NCI-H2196 (cell line): Measurements from ENCODE around the gene CSRP1.
A peak's percentile ranks its signal among the peaks of the same experiment; 100 is the strongest.
"Not testable (repeated sequence)": the region's sequence is repeated elsewhere in the genome, so short reads cannot be mapped to it uniquely, and the experiment has no call there.

Experiments
- DNase-seq: peaks from one replicate; lab custom pipeline; 2025; ENCODE audit not compliant: unreplicated experiment; lab: John Stamatoyannopoulos, UW

The CSRP1 gene

DNA sequence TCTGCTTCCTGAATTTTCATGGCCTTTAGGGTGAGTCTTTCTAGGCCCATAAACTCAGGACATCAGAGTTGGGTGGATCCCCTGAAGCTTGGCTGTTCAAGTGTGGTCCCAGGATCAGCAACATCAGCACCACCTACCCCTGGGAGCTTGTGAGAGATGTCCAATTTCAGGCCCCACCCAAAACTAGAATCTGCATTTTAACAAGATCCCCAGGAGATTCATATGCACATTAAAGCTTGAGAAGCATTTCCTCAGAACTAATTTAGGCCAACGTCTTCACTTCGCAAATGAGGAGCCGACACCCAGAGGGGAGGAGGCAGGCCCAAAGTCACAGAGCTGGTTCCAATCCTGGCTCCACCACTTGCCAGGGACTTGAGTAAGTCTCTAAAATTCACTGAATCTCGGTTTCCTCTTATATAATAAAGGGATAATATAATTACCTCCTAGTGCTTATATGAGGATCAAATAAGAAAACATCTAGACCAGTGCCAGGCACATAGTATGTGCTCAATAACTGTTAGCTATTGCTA is 27.7 kb downstream of the CSRP1 start:
- DNase-seq = no peak

- DNase-seq = not testable (repeated sequence)
These were observed 28.3 kb downstream of the CSRP1 start for GRCh38 chr1:201478666-201479065.

GRCh38 chr1:201476670-201477344 is 30.1 kb downstream of the CSRP1 start:
- no peak for DNase-seq

DNA sequence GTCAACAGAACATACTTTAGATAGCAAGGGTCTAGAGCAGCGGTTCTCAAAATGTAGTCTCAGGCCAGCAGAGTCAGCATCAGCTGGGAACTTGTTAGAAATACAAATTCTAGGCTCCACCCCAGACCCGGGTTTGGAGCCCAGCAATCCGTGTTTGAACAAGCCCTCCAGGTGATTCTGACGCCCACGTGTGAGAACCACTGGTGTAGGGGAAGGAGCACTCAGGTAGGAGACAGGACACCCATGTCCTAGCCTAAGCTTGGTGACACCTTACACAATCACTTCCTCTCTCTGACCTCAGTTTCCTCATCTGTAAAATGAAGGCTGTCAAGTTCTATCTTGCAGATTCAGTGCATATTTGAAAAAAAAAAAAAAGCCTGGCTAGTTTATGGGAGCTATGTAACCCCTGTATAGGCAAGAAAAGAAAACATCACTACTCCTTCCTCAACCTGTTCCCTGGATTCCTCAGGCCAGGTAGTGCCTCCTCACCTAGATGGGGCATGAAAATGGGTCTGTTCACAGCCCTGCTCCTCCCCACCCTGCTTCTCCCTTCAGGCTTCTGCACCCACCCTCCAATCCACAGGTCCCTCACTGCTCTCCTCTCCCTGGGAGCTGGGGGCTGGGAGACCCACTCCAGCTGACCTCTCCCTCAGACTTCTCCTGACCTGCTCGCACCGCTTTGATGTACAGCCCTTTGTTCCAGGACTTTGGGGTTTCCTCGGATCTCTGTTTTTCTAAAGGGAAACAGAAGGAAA is 30.8 kb downstream of the CSRP1 start:
- no peak for DNase-seq

DNA sequence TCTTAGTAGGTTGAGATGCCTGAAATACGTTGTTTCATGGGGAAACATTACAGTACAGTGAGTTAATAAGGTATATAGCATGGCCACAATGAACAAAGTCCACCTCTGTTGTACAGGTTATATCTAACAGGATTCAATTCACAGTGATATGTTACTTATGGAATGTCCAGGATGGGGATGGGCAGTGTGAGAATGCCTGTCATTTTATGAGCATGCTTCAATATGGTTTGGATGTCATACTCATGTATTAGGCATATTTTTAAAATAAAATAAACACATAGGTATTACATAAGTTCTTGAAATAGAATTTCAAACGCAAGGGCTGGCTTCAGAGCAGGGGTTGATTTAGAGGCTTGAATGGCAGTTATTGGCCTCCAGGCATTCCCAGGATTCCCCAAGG is 31.8 kb downstream of the CSRP1 start:
- no peak for DNase-seq

- DNase-seq = no peak
These were observed 33.6 kb downstream of the CSRP1 start for GRCh38 chr1:201473296-201473695.

DNA sequence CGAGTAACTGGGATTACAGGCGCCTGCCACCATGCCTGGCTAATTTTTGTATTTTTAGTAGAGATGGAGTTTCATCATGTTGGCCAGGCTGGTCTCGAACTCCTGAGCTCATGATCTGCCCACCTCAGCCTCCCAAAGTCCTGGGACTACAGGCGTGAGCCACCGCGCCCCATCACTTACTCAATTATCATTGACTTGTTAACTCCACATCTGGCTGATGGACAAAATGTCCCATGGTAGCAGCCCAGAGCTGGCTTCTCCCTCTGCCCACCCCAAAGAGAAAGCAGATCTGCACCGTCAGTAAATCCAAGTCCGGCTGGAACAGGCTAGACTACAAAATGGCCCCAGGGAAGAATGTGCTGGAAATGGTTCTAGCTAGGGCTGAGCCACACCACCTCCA is 34.6 kb downstream of the CSRP1 start:
- DNase-seq = not testable (repeated sequence)

DNA sequence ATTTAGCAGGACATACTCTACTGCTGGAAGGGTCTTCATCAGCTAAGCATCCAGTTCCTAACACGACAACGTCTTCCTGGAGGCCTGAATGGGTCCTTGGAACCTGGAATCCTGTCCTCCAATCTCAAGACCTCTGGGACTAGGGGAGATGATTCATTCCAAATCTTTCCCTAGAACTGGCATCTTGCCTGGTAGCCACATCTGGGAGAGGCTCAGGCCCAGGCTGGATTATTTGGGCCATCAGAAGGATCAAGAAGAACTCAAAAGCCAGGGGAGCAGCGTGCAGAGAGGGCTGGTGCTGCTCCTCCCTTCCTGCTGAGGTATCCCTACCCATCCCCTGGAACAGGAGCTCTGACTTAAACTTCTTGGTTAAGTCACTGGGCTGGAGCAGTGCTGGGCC is 35.2 kb downstream of the CSRP1 start:
- DNase-seq = no peak

- no peak for DNase-seq
These were observed 36.3 kb downstream of the CSRP1 start for GRCh38 chr1:201470581-201470980.

- no peak for DNase-seq
These were observed 37.3 kb downstream of the CSRP1 start for GRCh38 chr1:201469645-201470074.

DNA sequence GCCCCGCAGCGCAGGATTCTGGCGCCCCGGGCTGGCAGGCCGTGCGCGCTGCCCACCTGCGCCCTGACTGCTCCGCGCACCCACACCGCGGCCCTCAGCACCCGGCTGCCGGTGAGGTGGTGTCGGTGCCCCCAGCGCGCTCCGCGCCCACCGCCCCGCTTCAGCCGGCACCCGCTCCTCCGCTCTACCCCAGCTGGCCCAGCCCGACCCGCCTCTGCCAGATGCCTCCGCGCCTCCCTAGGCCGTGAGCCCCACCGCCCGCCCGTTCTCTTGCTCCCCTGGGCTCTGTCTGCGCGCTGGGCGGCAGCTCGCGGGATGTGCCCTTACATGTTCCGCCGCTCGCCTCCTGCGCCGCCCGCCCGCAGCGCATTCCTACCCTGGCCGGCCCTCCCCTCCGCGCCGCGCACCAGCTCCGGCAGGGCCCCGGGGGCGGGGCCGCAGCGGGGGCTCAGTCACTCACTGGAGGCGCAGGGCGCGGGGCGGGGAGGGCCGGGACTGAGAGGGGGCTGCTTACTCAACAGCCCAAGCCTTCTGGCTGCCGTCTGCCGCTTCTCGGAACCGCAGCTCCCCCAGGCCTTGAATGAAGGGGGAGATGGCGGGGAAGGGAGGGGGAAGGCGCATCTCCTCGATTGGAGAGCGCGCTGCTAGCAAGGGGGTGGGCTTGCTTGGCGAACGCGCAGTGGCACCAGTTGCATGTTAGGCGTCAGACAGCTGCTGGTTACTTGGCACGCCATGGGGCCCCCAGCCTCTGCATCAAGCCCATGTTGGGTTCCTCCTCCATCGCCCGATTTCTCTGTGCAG is 37.9 kb downstream of the CSRP1 start, which contains the start of gene PHLDA3:
TSS of gene PHLDA3 (minus strand) at position 345 of the 801 bp plus-strand sequence. CDS start 402 bp downstream, outside the sequence.
- peak; percentile 60 for DNase-seq

GRCh38 chr1:201468501-201468843 is 38.5 kb downstream of the CSRP1 start:
- no peak for DNase-seq

GRCh38 chr1:201466492-201466891 is 40.4 kb downstream of the CSRP1 start:
- no peak for DNase-seq

DNA sequence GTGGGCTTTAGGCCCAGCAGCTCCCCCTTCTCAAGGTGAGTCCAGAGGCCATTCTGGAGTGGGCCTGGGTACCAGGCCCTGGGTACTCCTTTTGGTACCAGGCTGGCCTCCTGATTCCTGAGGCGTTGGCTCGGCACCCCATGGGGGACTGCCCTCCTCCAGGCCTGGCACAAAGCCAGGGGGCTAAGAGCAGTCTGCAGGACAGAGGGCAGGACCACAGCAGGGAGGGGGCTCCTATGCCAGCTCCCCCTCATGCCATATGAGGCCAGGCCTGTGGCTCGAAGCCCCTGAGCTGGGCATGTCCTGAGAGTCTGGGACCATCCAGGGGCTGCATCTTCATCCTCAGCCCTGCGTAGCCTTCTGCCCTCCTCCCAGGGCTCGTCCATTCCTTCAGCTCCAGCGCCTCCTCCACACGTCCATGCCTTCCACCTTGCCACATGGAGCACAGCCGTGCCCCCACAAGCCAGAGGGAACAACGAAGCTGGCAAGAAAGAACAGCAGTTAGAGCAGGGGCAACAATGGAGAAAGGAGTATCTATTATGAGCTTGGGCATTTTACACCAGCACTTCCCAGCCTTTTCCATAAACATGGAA is 41.1 kb downstream of the CSRP1 start:
- DNase-seq = no peak

- no peak for DNase-seq
These were observed 43.8 kb downstream of the CSRP1 start for GRCh38 chr1:201463071-201463552.

DNA sequence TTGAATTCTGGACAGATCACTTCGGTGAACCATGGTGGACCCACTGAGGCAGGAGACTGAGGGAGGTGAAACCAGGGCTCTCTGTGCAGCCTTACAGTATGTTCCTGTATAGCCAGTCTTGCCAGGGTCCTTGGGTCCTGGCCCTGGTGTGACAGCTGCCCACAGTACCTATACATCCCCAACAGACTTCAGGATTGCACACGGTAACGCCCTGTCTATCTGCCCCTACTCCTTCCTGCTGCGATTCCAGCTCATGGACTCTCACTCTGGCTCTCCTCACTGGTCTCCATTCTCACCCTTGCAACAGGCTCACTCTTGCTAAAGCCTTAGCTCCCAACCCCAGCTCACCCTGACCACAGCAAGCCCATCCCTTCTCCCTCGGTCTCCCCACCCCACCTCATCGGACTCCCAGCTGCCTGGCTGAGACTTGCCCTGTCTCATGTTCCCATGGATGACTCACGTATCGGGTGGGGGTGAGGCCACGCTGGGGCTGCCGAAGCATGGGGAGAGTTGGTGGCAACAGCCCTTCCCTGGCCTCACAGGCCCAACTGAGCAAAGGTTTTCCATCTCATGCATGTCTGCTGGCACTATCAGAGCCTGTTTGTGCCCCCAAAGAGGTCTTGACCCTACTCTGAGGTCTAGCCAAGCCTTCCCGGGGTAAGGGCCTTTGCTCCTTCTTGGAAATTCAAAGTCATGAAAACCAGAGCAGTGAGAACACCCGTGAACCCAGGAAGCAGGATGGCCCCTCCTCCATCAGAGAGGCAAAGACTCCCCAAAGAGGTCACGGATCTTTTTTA is 45.1 kb downstream of the CSRP1 start:
- DNase-seq = no peak

GRCh38 chr1:201460814-201461644 is 45.9 kb downstream of the CSRP1 start:
- DNase-seq = peak; percentile 35

DNA sequence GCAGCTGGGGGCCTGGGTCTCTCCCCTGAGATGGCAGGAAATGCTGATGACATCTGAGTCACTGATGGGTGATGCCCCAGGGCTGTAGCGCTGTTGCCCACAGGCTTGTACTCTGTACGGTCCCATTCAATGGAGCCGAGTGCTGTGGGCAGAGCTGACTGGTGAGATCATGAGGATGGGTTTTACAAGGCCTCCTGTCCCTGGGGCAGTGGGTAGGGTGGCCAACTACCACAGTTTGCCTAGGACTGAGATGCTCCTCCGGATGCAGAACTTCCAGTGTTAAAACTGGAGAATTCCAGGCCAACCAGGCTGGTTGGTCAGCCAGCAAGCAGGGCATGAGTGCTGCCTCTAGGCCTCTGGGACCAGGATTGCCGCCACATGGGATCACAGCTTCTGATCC is 47.1 kb downstream of the CSRP1 start:
- no peak for DNase-seq

DNA sequence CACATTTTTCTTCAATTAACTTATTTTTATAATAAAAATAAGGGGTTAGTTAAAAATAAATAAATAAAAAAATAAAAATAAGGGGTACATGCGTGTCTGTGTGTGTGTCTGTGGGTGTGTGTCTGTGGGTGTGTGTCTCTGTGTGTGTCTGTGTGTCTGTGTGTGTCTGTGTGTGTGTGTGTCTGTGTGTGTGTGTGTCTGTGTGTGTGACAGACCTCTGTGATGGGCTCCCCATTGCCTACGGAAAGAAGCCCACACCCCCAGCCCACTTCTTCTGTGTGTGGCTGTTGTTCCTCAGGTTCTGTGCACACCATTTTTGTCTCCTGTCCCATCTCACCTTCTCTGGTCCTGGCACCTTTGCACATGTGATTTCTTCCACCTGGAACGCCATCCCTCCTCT is 47.9 kb downstream of the CSRP1 start:
- DNase-seq = no peak
